Breast epithelium (tissue), 3 donors: Measurements from ENCODE around the gene SERGEF.

Source experiments
- CTCF ChIP-seq, 3 donors: fragments of 450-650 bp; IDR thresholded peaks; one replicate each; pipeline ENCODE4 v1.5.1; 2016 to 2017; ENCODE audit warnings: antibody characterized with exemption in 3 of 3, mild to moderate bottlenecking in 3 of 3, moderate library complexity in 3 of 3
- POLR2A ChIP-seq: fragments of 450-650 bp; IDR thresholded peaks from one replicate; pipeline ENCODE4 v1.6.1; 2016; ENCODE audit warnings: antibody characterized with exemption, mild to moderate bottlenecking, moderate library complexity

- no peak for TF ChIP-seq CTCF (IDR thresholded peaks at IDR 0.05)
- no peak for TF ChIP-seq POLR2A
Observed at GRCh38 chr11:17901481-17901880, 111.4 kb downstream of the SERGEF start.
